H9 (cell line): Measurements from ENCODE around the gene STX11. TPM values are rescaled to one million over a fixed set of nuclear protein-coding genes. Genes with fewer than 3 reads are reported as not detected.

Experiments
- DNase-seq: peaks from one replicate; pipeline ENCODE4 v3.0.0-alpha.2; 2017
- H2AFZ ChIP-seq: one replicate; pipeline ENCODE4 v1.6.1; 2013; ENCODE audit warnings: mild to moderate bottlenecking, low read length, control low read depth, moderate library complexity
- H2AK5ac ChIP-seq: 2 replicates; pipeline ENCODE4 v1.6.1; 2013; ENCODE audit warnings: low read length, control low read depth, mixed read lengths; ENCODE audit not compliant: insufficient read length
- H2BK120ac ChIP-seq: one replicate; pipeline ENCODE4 v1.6.1; 2013; ENCODE audit warnings: low read depth, mild to moderate bottlenecking, low read length, control low read depth, inconsistent platforms; ENCODE audit not compliant: poor library complexity, severe bottlenecking
- H2BK12ac ChIP-seq: 2 replicates; pipeline ENCODE4 v1.6.1; 2013; ENCODE audit warnings: low read length, control low read depth, mixed read lengths, low read depth; ENCODE audit not compliant: insufficient read length
- H2BK15ac ChIP-seq: 2 replicates; pipeline ENCODE4 v1.6.1; 2013; ENCODE audit warnings: low read depth, low read length, control low read depth
- H2BK20ac ChIP-seq: one replicate; pipeline ENCODE4 v1.6.1; 2013; ENCODE audit warnings: low read depth, mild to moderate bottlenecking, low read length, control low read depth, inconsistent platforms; ENCODE audit not compliant: poor library complexity, severe bottlenecking
- H2BK5ac ChIP-seq: 2 replicates; pipeline ENCODE4 v1.6.1; 2013; ENCODE audit warnings: low read length, control low read depth, mixed read lengths; ENCODE audit not compliant: insufficient read length
- H3K14ac ChIP-seq: 2 replicates; pipeline ENCODE4 v1.6.1; 2013; ENCODE audit warnings: low read length, control low read depth; ENCODE audit not compliant: insufficient read depth
- H3K18ac ChIP-seq: 2 replicates; pipeline ENCODE4 v1.6.1; 2013; ENCODE audit warnings: low read depth, mild to moderate bottlenecking, mixed read lengths, low read length, control low read depth; ENCODE audit not compliant: insufficient read length
- H3K23ac ChIP-seq: 2 replicates; pipeline ENCODE4 v1.6.1; 2013; ENCODE audit warnings: low read length, control low read depth, mixed read lengths, low read depth; ENCODE audit not compliant: insufficient read length
- H3K23me2 ChIP-seq: 2 replicates; pipeline ENCODE4 v1.6.1; 2013; ENCODE audit warnings: low read depth, mild to moderate bottlenecking, mixed read lengths, low read length, control low read depth; ENCODE audit not compliant: insufficient read length, poor library complexity, severe bottlenecking
- H3K27ac ChIP-seq: 2 replicates; pipeline ENCODE4 v1.5.1; 2013; ENCODE audit warnings: low read length, control low read depth, mixed read lengths, low read depth; ENCODE audit not compliant: insufficient read length
- H3K27me3 ChIP-seq: 2 replicates; pipeline ENCODE4 v1.6.1; 2013; ENCODE audit warnings: low read length, control low read depth, inconsistent platforms; ENCODE audit not compliant: insufficient read depth
- H3K4ac ChIP-seq: 2 replicates; pipeline ENCODE4 v1.6.1; 2013; ENCODE audit warnings: low read depth, mild to moderate bottlenecking, control low read depth, inconsistent platforms, low read length, moderate library complexity
- H3K4me1 ChIP-seq: 2 replicates; pipeline ENCODE4 v1.6.1; 2013; ENCODE audit warnings: low read length, control low read depth, inconsistent platforms; ENCODE audit not compliant: insufficient read depth
- H3K4me2 ChIP-seq: 2 replicates; pipeline ENCODE4 v1.6.1; 2013; ENCODE audit warnings: low read length, control low read depth, mixed read lengths; ENCODE audit not compliant: insufficient read length, insufficient read depth
- H3K56ac ChIP-seq: 2 replicates; pipeline ENCODE4 v1.6.1; 2013; ENCODE audit warnings: low read depth, mild to moderate bottlenecking, mixed read lengths, low read length, control low read depth; ENCODE audit not compliant: insufficient read length
- H3K79me1 ChIP-seq: 2 replicates; pipeline ENCODE4 v1.6.1; 2013; ENCODE audit warnings: low read depth, mild to moderate bottlenecking, moderate library complexity, low read length, control low read depth, inconsistent platforms; ENCODE audit not compliant: insufficient read depth, poor library complexity, severe bottlenecking
- H3K79me2 ChIP-seq: 2 replicates; pipeline ENCODE4 v1.6.1; 2013; ENCODE audit warnings: low read length, control low read depth, inconsistent platforms; ENCODE audit not compliant: insufficient read depth
- H3K9ac ChIP-seq: 2 replicates; pipeline ENCODE4 v1.6.1; 2013; ENCODE audit warnings: low read length, control low read depth, mixed read lengths; ENCODE audit not compliant: insufficient read length; ENCODE audit errors: extremely low read depth
- H3K9me3 ChIP-seq: one replicate; pipeline ENCODE4 v1.6.1; 2013; ENCODE audit warnings: low read depth, low read length, inconsistent platforms; ENCODE audit not compliant: control insufficient read depth
- H3T11ph ChIP-seq: one replicate; pipeline ENCODE4 v1.6.1; 2013; ENCODE audit warnings: mild to moderate bottlenecking, low read length, control low read depth, inconsistent platforms
- H4K20me1 ChIP-seq: one replicate; pipeline ENCODE4 v1.6.1; 2013; ENCODE audit not compliant: control insufficient read depth, insufficient read length, insufficient read depth
- H4K5ac ChIP-seq: 2 replicates; pipeline ENCODE4 v1.6.1; 2013; ENCODE audit warnings: low read depth, mild to moderate bottlenecking, mixed read lengths, low read length, control low read depth; ENCODE audit not compliant: insufficient read length
- H4K8ac ChIP-seq: replicated peaks from 2 replicates; pipeline ENCODE4 v1.6.1; 2013; ENCODE audit warnings: low read length, control low read depth, mixed read lengths, low read depth; ENCODE audit not compliant: insufficient read length
- H4K91ac ChIP-seq: 2 replicates; pipeline ENCODE4 v1.6.1; 2013; ENCODE audit warnings: low read depth, mild to moderate bottlenecking, moderate library complexity, mixed read lengths, low read length, control low read depth; ENCODE audit not compliant: insufficient read length
- H3K27ac Mint-ChIP-seq, 3 experiments: 2 replicates in 2 of 3; 3 replicates in 1 of 3; pipeline ENCODE4 v1.8.0; 2020 to 2021; ENCODE audit warnings: mixed read lengths in 3 of 3, mild to moderate bottlenecking in 1 of 3, moderate library complexity in 1 of 3
- H3K27me3 Mint-ChIP-seq: 2 replicates; pipeline ENCODE4 v1.8.0; 2021; ENCODE audit warnings: low read depth, mild to moderate bottlenecking, moderate library complexity, mixed read lengths
- H3K36me3 Mint-ChIP-seq, 3 experiments: 2 replicates in 2 of 3; 3 replicates in 1 of 3; pipeline ENCODE4 v1.8.0; 2020 to 2021; ENCODE audit warnings: low read depth in 3 of 3, mixed read lengths in 3 of 3; ENCODE audit not compliant: insufficient read depth in 1 of 3
- H3K4me1 Mint-ChIP-seq, 2 experiments: 2 replicates each; pipeline ENCODE4 v1.8.0; 2020; ENCODE audit warnings: mixed read lengths in 2 of 2
- H3K4me3 Mint-ChIP-seq, 2 experiments: 2 replicates in 1 of 2; 3 replicates in 1 of 2; pipeline ENCODE4 v1.8.0; 2020 to 2021; ENCODE audit warnings: mild to moderate bottlenecking in 2 of 2, mixed read lengths in 2 of 2, moderate library complexity in 1 of 2
- H3K9me3 Mint-ChIP-seq, 2 experiments: 2 replicates in 1 of 2; 3 replicates in 1 of 2; pipeline ENCODE4 v1.8.0; 2020; ENCODE audit warnings: mild to moderate bottlenecking in 2 of 2, mixed read lengths in 2 of 2, moderate library complexity in 1 of 2
- WGBS: extraction: QIAGEN DNeasy Blood & Tissue Kit; methylation state at CpG from one replicate; pipeline ENCODE4 v1.1.7; 2013; ENCODE audit warnings: missing lambda C conversion rate, low lambda C conversion rate, mixed read lengths; ENCODE audit not compliant: insufficient read length; ENCODE audit errors: extremely low coverage; 5-methylcytosine and 5-hydroxymethylcytosine counted together
- total RNA-seq: library from RNA; stranded (reverse); gene quantifications from 2 replicates; pipeline ENCODE4 v1.2.1, GENCODE V29; 2021
- TF ChIP-seq, protein P1 (sequence below): fragments of 200-600 bp; sonication (generic); conservative IDR thresholded peaks from 3 replicates; pipeline ENCODE4 v1.8.0; 2021; ENCODE audit warnings: antibody characterized with exemption, mild to moderate bottlenecking

The STX11 gene
- total RNA-seq, 1 experiment from 2014 or later = 0.22 TPM

- TF ChIP-seq, protein P1, sequence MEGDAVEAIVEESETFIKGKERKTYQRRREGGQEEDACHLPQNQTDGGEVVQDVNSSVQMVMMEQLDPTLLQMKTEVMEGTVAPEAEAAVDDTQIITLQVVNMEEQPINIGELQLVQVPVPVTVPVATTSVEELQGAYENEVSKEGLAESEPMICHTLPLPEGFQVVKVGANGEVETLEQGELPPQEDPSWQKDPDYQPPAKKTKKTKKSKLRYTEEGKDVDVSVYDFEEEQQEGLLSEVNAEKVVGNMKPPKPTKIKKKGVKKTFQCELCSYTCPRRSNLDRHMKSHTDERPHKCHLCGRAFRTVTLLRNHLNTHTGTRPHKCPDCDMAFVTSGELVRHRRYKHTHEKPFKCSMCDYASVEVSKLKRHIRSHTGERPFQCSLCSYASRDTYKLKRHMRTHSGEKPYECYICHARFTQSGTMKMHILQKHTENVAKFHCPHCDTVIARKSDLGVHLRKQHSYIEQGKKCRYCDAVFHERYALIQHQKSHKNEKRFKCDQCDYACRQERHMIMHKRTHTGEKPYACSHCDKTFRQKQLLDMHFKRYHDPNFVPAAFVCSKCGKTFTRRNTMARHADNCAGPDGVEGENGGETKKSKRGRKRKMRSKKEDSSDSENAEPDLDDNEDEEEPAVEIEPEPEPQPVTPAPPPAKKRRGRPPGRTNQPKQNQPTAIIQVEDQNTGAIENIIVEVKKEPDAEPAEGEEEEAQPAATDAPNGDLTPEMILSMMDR = no peak
- Histone ChIP-seq H3K56ac (no peak overlapping the region), H3T11ph (no peak overlapping the region), H3K9me3 (no peaks in the 10 kb centered on the region), H4K20me1 (no peaks in the 10 kb centered on the region), H4K8ac (no peak overlapping the region), H3K27ac (peak overlapping the region; percentile 71), H3K4me1 (peaks cover 12% of the 10 kb centered on the region), H4K5ac (no peak overlapping the region), H2BK120ac (no peak overlapping the region), H3K14ac (no peak overlapping the region), H3K79me1 (no peaks in the 10 kb centered on the region), H2BK20ac (no peak overlapping the region), H3K23ac (no peak overlapping the region), H2BK15ac (no peak overlapping the region), H3K23me2 (no peaks in the 10 kb centered on the region), H2AFZ (no peak overlapping the region), H2AK5ac (no peak overlapping the region), H3K18ac (no peak overlapping the region), H2BK5ac (no peak overlapping the region), H4K91ac (no peak overlapping the region), H3K9ac (no peak overlapping the region), H2BK12ac (no peak overlapping the region), H3K79me2 (no peaks in the 10 kb centered on the region), H3K4ac (no peak overlapping the region), H3K27me3 (no peaks in the 10 kb centered on the region), H3K4me2 (peak overlapping the region; percentile 7)
- peaks cover 3 to 26% (median 17%) of the 10 kb centered on the region in 3 experiments for H3K36me3 Mint-ChIP-seq
- no peaks in the 10 kb centered on the region for H3K27me3 Mint-ChIP-seq
- H3K27ac Mint-ChIP-seq = peak overlapping the region; percentile 24 to 97 (median 43); a peak in 6 of 7 replicates
- H3K9me3 Mint-ChIP-seq = peaks cover 27 to 29% of the 10 kb centered on the region in 2 experiments
- peaks cover 17 to 33% of the 10 kb centered on the region in 2 experiments for H3K4me1 Mint-ChIP-seq
- DNase-seq = peak; percentile 51
- no CpG with 5 or more reads among the region's 4 CpGs for WGBS
- H3K4me3 Mint-ChIP-seq = no peak overlapping the region; a peak in 1 of 5 replicates
Observed at GRCh38 chr6:144234935-144235334, 84.6 kb downstream of the STX11 start.

Other genes with a start within 250 kb of the STX11 start
- gene PLAGL1, start 142.3 kb upstream of the STX11 start, total RNA-seq = 1.6 and 1.9 TPM in 2 replicates
- gene SF3B5, start 54.9 kb upstream of the STX11 start, total RNA-seq = 145 and 149 TPM in 2 replicates
- 79.7 and 82.3 TPM in 2 replicates for gene UTRN, start 134.8 kb downstream of the STX11 start, total RNA-seq